Stomach smooth muscle (tissue), 2 donors: ENCODE results near the gene CDC26.
"Not testable (repeated sequence)": the region's sequence is repeated elsewhere in the genome, so short reads cannot be mapped to it uniquely, and the experiment has no call there.

ENCODE experiments used
- H3K27ac ChIP-seq: one replicate; pipeline ENCODE4 v1.7.0; 2013; ENCODE audit warnings: mild to moderate bottlenecking, low read length, inconsistent platforms
- H3K27me3 ChIP-seq, 2 donors: one replicate each; pipeline ENCODE4 v1.7.0; 2013; ENCODE audit warnings: low read length in 2 of 2; ENCODE audit not compliant: insufficient read depth in 2 of 2, control insufficient read depth in 1 of 2
- H3K36me3 ChIP-seq, 2 donors: one replicate each; pipeline ENCODE4 v1.7.0; 2013; ENCODE audit warnings: low read length in 2 of 2; ENCODE audit not compliant: control insufficient read depth in 2 of 2, insufficient read depth in 2 of 2
- H3K4me1 ChIP-seq: one replicate; pipeline ENCODE4 v1.7.0; 2013; ENCODE audit warnings: low read length; ENCODE audit not compliant: control insufficient read depth, insufficient read depth
- H3K4me3 ChIP-seq, 2 donors: one replicate each; pipeline ENCODE4 v1.7.0; 2013; ENCODE audit warnings: low read length in 2 of 2
- H3K9ac ChIP-seq, 2 donors: one replicate each; pipeline ENCODE4 v1.7.0; 2013; ENCODE audit warnings: low read length in 2 of 2, mild to moderate bottlenecking in 1 of 2
- H3K9me3 ChIP-seq, 2 donors: one replicate each; pipeline ENCODE4 v1.7.0; 2013; ENCODE audit warnings: low read length in 2 of 2; ENCODE audit not compliant: control insufficient read depth in 2 of 2
- donor health status: healthy.
- donor health status: Pancreatic carcinoma.

The CDC26 gene

GRCh38 chr9:113241161-113241560 is 34.2 kb downstream of the CDC26 start:
- Histone ChIP-seq H3K4me3 (no peak overlapping the region), H3K36me3 (no peaks in the 10 kb centered on the region)

GRCh38 chr9:113238859-113239232 is 36.5 kb downstream of the CDC26 start:
- H3K9me3 ChIP-seq = no peaks in the 10 kb centered on the region
- H3K27ac ChIP-seq = no peak overlapping the region
- H3K4me1 ChIP-seq = no peaks in the 10 kb centered on the region
- no peaks in the 10 kb centered on the region for H3K27me3 ChIP-seq
- H3K4me3 ChIP-seq = no peak overlapping the region
- no peaks in the 10 kb centered on the region for H3K36me3 ChIP-seq
- no peak overlapping the region for H3K9ac ChIP-seq

More at GRCh38 chr9:113241161-113241560, 34.2 kb downstream of the CDC26 start:
- no peaks in the 10 kb centered on the region for H3K9me3 ChIP-seq
- H3K27ac ChIP-seq = no peak overlapping the region
- H3K9ac ChIP-seq = no peak overlapping the region
- H3K27me3 ChIP-seq = no peaks in the 10 kb centered on the region
- H3K4me1 ChIP-seq = no peaks in the 10 kb centered on the region

DNA sequence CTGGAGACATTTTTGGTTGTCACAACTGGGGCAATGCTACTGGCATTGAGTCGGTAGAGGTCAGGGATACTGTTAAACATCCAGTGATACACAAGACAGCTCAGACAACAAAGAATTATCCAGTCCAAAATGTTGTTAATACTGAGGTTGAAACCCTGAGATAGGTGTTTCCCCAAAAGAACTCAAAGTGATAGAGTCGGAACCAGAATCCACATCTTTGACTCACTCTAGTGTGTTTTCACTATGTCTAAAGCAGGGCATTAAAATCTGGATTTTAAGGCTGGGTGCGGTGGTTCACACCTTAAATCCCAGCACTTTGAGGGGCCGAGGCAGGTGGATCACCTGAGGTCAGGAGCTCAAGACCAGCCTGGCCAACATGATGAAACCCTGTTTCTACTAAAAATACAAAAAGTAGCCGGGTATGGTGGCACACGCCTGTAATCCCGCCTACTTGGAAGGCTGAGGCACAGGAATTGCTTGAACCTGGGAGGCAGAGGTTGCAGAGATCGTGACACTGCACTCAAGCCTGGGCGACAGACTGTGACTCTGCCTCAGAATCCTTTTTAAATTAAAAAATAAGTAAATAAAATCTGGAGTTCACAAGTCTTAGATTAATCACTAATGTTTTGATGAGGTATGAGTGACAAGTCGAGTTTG is 37.0 kb downstream of the CDC26 start:
- H3K9me3 ChIP-seq = no peaks in the 10 kb centered on the region
- no peaks in the 10 kb centered on the region for H3K36me3 ChIP-seq
- no peaks in the 10 kb centered on the region for H3K4me1 ChIP-seq
- H3K27me3 ChIP-seq = no peaks in the 10 kb centered on the region
- H3K27ac ChIP-seq = no peak overlapping the region
- H3K4me3 ChIP-seq = no peak overlapping the region
- H3K9ac ChIP-seq = no peak overlapping the region

GRCh38 chr9:113237026-113237425 is 38.3 kb downstream of the CDC26 start:
- Histone ChIP-seq H3K4me1 (no peaks in the 10 kb centered on the region), H3K27ac (no peak overlapping the region), H3K9me3 (no peaks in the 10 kb centered on the region), H3K27me3 (no peaks in the 10 kb centered on the region), H3K9ac (no peak overlapping the region), H3K4me3 (no peak overlapping the region), H3K36me3 (no peaks in the 10 kb centered on the region)

DNA sequence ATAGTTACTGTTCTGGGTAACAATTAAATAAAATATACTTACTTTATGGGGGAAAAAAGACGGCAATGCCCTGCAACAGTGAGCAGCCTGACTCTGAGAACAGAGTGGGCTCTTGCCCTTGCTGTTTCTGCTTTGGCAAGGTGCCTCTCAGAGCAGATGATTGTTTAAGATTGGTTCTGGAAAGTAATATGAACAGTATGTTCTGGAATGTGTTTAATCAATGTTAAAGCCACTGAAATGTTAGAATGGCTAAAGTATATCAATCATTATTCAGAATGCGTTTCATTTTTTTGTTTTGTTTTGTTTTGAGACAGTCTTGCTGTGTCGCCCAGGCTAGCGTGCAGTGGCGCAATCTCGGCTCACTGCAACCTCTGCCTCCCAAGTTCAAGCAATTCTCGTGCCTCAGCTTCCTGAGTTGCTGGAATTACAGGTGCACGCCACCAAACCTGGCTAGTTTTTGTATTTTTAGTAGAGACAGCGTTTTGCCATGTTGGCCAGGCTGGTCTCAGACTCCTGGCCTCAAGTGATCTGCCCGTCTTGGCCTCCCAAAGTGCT is 39.6 kb downstream of the CDC26 start:
- not testable (repeated sequence) for H3K4me3 ChIP-seq, H3K27me3 ChIP-seq, H3K4me1 ChIP-seq, H3K27ac ChIP-seq, H3K9ac ChIP-seq, H3K9me3 ChIP-seq, H3K36me3 ChIP-seq

GRCh38 chr9:113231701-113232100 is 43.7 kb downstream of the CDC26 start:
- Histone ChIP-seq H3K4me3 (no peak overlapping the region), H3K27me3 (no peaks in the 10 kb centered on the region), H3K9ac (no peak overlapping the region), H3K9me3 (no peaks in the 10 kb centered on the region), H3K27ac (no peak overlapping the region), H3K36me3 (no peaks in the 10 kb centered on the region), H3K4me1 (no peaks in the 10 kb centered on the region)

GRCh38 chr9:113228130-113228665 is 47.2 kb downstream of the CDC26 start:
- Histone ChIP-seq H3K4me1 (no peaks in the 10 kb centered on the region), H3K27ac (no peak overlapping the region), H3K9me3 (no peaks in the 10 kb centered on the region), H3K36me3 (no peaks in the 10 kb centered on the region), H3K4me3 (no peak overlapping the region), H3K9ac (no peak overlapping the region), H3K27me3 (no peaks in the 10 kb centered on the region)

DNA sequence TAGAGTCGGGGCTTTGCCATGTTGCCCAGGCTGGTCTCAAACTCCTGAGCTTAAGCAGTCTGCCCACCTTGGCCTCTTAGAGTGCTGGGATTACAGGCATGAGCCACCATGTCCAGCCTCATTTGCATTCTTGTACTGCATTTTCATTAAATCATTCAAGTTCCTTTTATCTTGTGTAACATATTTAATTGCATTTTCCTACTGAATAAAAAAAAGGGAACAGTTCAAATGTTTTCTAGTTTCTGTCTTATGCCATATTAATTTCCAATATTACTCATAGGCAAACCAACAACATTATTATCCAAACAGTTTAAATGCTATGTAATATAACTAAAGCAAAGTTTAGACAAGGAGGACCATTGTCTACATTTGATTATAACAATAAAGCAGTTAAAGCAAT is 47.9 kb downstream of the CDC26 start:
- H3K9ac ChIP-seq = no peak overlapping the region
- no peaks in the 10 kb centered on the region for H3K36me3 ChIP-seq
- H3K27me3 ChIP-seq = no peaks in the 10 kb centered on the region
- H3K4me3 ChIP-seq = no peak overlapping the region
- peaks cover 3% of the 10 kb centered on the region for H3K4me1 ChIP-seq
- no peak overlapping the region for H3K27ac ChIP-seq
- H3K9me3 ChIP-seq = no peaks in the 10 kb centered on the region

- no peak overlapping the region for H3K27ac ChIP-seq
- no peak overlapping the region for H3K9ac ChIP-seq
- H3K36me3 ChIP-seq = no peaks in the 10 kb centered on the region
- H3K4me1 ChIP-seq = peaks cover 19% of the 10 kb centered on the region
- H3K9me3 ChIP-seq = no peaks in the 10 kb centered on the region
- no peaks in the 10 kb centered on the region for H3K27me3 ChIP-seq
- H3K4me3 ChIP-seq = no peak overlapping the region
Observed at GRCh38 chr9:113223963-113224362, 51.4 kb downstream of the CDC26 start.

- H3K27ac ChIP-seq = no peak overlapping the region
- H3K9ac ChIP-seq = peak overlapping the region; percentile 85 to 87
- H3K9me3 ChIP-seq = no peaks in the 10 kb centered on the region
- no peaks in the 10 kb centered on the region for H3K36me3 ChIP-seq
- H3K4me3 ChIP-seq = peak overlapping the region; percentile 91 to 98
- H3K27me3 ChIP-seq = no peaks in the 10 kb centered on the region
- H3K4me1 ChIP-seq = peaks cover 19% of the 10 kb centered on the region
Observed at GRCh38 chr9:113222482-113222841, 52.9 kb downstream of the CDC26 start.

DNA sequence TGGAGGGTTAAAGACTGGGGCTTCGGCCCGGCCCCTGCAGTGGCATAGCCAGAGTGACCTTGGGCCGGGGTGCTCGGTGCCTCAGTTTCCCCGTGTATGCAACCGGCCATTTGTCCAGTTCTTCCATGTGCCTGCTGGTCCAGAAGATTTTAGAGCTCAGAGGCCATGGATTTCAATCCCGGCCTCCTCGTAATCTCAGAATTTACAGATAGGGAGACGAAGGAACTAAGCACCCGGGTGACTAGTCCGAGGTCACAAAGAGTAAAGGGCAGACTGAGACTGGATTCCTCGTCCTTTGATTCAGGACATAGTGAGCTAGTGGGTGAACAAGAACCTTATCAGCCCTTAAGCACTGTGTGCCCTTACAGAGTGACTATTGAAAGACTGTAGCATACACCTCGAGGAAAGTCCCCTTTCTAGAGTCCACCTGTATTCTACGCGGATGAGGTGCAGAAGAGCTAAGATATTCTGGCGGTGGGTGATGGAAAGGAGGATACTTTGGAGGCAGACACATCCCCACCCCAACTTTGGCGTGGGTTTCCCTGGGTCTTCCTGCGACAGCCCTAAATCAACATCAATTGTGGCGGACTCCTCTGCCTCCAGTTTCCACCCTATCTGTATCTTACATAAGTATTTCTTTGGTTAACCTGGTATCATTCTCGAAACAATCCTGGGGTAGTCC is 53.4 kb downstream of the CDC26 start:
- Histone ChIP-seq H3K9ac (peak overlapping the region; percentile 85 to 87), H3K27me3 (no peaks in the 10 kb centered on the region), H3K27ac (peak overlapping the region; percentile 71), H3K36me3 (no peaks in the 10 kb centered on the region), H3K4me1 (peaks cover 19% of the 10 kb centered on the region), H3K4me3 (peak overlapping the region; percentile 91 to 98), H3K9me3 (no peaks in the 10 kb centered on the region)
